Stimulated activated CD4-positive, alpha-beta T cell treated with anti-CD3 and anti-CD28 coated beads, Interleukin-1b, Interleukin-23, amount 100 ng/mL, for 24 hours (primary cell): ENCODE measurements around the gene RNF150.

Experiments used
- DNase-seq, 4 experiments: peaks; one replicate each; pipeline ENCODE4 v3.0.0-alpha.2; 2020; ENCODE audit warnings: low read depth in 4 of 4, low spot score in 1 of 4

Gene RNF150

DNA sequence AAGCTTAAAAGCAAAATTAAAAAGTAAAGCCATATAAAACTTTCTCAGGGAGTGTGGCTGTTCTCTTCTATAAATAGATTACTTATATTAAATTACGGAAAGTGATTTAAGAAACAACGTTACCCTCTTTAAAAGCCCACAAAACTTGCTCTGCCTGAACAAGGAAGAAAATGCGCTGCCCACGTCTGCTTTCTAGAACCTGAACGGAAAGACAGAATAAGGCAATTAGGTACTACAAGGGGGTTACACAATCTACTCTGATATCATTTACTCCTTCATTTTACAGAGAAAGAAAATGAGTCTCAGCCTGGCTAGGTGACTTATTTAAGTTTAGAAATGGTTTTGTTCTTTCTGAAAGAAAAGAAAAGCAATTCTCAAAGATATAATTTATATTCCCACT lies 147.2 kb downstream of the RNF150 start:
- no peak for DNase-seq

DNA sequence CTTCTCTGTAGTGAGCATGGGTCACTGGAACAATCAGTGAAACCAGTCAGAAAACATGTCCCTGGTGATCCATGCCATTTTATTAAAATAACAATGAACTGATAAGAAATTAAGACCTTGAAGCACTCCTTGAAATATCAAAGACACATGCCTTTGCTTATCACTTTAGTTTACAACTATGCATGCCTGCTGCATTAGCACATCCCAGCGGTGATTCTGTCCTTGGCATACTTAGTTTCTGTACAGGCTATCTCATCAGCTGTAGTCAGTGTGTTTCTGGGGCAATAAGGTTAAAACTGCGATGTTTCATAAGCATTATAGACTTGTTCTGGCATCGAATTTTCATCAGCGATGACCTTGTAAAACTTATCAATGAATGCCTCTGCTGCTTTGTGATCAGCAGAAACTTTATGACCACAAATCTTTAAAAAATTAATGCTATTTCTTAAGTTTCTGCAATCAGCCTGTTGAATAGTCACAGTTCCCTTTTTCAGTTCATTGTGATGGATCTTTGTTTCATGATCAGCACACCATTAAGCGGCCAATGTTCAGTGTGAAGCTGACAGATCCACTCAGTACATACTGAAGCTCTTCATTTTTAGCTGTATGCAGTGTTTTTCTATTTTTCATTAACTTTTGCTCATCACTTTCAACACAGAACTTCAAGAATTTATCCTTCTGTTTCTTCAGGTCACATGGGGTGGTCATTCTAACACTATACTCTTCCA lies 150.5 kb downstream of the RNF150 start:
- no peak for DNase-seq

DNA sequence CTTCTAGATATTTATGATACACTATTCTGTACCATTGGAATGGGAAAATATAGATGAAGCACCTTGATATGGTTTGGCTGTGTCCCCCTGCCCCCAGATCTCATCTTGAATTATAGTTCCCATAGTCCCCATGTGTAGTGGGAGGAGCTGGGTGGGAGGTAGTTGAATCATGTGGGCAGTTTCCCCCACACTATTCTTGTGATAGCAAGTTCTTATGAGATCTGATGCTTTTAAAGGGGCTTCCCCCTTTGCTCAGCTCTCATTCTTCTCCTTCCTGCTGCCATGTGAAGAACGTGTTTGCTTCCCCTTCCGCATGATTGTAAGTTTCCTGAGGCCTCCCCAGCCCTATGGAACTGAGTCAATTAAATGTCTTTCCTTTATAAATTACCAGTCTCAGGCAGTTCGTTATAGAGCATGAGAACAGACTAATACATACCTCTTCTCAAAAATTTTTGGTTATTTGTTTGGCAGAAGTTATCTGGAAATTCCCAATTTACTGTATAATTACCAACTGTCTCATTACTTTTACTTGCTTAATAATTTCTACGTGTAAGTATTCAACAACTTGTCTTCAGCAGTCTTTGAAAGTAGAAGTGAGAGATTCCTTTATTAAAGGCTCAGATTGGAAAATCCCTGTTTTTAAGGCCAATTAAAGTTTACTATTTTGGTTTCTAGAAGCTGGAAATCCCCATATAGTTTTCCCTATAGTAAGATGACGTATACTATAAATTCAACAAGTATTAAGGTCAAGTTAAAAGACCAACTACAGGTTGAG lies 152.7 kb downstream of the RNF150 start:
- no peak for DNase-seq

DNA sequence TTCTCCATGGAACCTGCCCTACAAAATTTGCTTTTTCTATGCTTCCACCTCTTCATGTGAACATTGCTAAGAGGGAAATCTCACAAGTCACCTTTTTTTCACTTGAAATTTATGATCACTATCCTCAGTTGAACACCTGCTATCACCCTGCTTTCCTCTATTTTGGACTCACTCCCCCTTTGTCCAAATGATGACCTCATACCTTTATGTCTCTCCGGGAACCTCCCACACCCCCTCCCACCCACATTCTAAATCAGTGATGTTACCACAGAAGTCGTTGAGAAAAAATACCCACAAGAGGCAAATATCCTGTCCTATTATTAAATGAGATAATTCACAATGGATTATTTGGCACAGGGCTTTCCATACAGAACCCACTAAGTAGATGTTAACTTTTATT lies 156.5 kb downstream of the RNF150 start:
- DNase-seq: no peak

DNA sequence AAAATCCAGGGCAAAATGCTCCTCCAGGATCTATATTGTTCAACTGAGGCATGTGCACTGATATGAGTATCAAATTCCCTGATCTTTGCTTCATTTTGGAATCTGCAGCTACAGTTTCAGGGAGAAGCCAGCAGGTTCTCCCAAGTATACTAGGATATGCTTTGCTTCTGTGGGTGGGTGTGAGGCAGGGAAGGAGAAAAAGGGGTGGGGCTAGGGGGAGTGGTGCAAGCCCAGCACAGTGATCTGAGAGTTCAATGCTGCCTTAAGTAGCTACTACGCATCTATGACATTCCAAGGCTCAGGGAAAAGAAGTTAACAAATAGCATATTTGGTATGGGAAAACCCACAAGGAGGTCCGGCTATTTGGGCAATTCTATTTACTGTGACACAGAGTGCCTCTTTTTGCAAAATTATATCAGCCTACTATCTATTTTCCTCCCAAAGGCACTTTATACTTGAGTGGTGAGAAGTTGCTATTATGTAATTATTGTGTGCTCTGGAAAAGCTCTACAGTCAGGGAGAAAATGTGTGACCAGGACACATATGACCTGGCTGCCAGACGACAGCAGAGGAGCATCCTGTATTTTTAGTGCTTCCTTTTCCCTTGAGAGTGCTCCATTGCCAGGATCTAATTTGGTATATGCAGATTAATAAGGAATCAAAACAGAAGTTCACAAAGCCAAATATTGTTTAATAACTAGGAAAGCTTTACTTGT lies 162.0 kb downstream of the RNF150 start:
- no peak for DNase-seq

DNA sequence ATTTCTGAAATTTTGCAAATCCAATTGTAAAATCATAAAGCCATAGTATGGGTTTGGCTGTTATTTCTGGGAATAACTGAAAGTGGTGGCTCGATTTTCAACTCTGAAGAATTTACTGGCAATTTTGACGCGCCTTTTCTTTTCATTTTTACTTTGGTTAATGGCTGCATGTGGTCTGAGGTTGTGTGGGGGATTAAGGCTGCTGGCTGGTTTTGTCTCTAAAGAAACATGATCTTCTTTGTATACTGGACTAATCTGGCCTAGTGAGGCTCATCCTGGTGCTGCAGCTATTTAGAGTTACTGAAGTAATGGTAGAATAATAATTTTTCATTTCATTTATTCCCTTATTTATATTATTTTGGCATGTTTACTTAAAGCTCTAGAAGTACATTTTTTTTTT lies 164.0 kb downstream of the RNF150 start:
- DNase-seq: no peak

DNA sequence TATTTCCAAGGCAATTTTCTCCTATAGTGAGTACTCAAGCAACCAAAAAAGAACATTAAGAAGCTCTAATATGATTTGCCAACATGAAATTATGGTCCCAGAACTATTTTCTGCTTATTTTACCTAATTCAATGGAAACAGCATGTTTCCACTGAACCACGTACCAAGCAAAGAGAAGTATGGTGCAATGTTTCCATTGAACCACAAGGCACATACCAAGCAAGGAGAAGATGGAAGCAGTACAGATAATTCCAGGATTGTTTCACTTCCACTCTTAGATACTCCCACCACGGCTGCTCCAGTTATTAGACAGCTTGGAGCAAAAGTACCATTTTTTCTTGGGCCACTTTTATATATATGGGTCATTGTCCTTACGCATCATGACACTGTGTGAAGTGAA lies 164.9 kb downstream of the RNF150 start:
- DNase-seq: no peak

DNA sequence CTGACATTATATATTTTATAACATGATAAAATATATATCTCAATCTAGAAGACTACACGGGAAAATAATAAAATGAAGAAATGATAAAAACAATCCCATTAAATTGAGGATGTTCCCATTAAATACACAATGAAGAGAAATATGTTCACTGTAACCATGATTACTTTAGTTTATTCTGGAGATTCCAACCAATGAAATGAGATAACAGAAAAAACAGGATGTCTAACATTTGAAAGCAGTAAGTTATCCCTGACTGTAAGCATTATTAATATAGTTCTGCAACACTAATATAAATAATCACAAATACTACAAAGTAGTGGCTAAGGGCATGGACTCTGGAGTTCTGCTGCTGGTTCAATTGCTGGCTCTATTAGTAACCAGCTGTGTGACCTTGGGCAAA lies 169.4 kb downstream of the RNF150 start:
- DNase-seq: no peak

DNA sequence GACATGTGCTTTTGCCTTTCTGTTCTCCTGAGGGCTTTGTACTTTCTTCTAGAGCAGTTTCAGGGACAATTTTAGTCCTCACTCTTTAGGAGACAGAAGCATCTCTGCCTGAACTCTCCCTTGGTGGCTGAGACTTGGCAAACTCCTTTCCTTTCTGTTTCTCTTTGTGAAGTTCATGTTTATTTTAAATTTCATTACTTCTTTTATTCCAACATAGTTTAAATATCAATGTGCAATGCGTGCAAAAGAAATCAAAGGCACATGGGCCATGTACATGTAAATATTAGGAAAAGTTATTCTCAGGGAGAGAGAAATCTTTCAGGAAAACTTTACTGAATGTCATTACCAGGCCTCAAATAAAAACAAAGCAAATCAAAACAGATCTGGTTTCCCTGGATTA lies 177.6 kb downstream of the RNF150 start:
- no peak for DNase-seq

DNA sequence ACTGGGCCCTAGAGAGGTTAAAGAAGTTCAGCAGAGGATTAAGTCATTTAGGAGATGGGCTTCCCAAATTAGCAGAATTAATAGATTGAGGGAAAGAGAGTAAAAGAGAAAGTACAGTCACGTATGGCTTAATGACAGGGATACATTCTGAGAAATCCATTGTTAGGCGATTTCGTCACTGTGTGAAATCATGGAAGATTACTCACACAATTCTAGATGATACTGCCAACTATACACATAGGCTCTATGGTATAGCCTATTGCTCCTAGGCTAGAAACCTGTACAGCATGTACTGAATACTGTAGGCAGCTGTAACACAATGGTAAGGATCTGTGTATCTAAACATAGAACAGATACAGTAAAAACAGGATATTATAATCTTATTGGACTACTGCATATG lies 180.6 kb downstream of the RNF150 start:
- no peak for DNase-seq

DNA sequence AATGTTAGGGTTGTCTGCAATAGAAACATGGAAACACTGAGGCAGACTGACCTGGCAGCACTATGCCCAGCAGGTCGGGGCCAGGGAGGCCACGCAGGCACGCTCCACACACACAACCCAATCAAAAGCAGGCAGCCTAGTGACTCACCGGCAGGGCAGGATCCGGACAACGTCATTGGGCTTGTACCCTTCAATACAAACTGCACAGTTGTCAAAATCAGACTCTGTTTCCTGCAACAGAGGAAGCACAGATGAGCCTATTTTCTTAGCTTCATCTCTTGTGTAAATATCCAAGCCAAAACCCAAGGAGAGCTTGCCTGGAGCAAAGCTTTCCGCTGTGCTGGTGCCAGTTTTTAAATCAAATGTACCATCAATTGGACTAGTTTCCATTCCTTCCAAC lies 185.8 kb downstream of the RNF150 start:
- no peak for DNase-seq

DNA sequence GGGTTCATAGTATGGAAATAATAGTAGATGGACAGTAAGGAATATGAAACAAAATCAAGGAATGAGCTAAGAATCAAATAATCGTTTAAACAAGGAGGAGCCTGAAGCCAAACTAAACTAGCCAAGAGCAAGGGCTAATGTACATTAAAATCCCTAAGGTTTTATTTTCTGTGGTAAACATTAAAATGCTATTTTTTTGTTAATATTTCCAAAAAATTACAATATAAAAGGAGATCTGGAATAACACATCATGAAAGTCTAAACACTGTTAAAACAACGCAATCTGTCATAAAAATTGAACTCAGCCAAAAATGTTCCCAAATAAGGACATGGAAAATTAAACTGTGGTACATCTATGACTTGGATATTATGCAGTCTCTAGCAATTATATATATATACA lies 188.2 kb downstream of the RNF150 start:
- DNase-seq: no peak

DNA sequence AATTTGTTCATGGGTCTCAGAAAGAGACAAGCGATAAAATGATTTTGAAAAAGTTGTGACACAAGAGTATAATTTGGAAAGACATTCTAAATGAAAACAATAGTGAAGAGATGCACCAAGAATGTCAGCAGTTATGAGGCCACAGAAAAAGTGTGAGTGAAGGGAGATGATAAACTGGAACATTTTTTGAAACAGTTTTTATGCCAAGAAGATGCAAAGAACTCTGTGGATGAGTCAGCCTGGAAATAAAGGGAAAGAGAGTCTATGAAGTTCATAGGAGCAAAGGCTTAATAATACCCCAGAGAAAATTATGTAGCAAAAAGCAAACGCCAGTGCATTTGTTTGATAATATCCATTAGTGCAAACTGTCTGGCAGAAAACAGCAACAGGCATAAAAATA lies 188.7 kb downstream of the RNF150 start:
- DNase-seq: no peak

DNA sequence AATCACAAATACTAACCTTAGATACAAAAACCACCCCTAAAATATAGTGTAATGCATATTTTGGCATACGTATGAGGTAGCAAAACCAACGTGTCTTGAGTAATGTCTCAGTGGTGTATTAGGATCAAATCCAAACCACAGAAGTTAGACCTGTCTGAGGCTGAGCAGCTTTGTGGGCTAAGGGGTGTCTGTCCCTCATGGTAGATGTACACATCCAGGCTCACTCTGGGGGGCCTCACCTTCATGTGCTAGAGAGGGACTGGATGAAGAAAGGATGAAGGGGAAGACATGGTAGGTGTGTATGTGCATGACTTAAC lies 189.1 kb downstream of the RNF150 start:
- no peak for DNase-seq

DNA sequence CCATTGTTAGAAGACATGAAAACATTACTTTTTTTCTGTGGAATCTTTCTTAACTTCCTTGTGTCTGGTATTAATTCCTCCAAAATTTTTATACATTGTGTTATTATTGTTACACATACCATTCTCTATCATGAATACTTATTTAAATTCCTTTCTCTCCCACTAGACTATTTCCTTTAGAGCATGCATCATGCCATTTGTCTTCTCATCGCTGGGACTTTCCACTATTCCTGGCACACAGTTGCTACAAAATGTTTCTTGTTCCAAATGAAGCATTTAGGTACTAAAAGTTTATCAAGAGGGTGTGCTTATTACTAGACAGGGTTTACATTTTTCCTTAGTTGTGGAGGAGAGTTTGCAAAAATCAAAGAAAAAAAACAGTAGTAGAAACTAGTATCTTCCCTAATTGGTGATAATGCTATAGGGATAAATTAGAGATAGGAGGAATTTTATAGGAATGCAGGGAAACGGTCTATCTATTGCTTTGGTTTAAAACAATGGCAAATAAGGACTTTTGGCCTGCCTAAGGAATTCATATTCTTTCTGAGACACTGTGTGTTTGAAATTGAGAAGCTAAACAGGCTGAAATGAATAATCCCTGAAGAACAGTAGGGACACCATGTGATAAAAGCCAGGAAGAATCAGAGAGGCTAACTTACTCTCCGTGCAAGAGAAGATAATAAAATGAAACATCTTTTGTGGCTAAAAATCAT lies 189.6 kb downstream of the RNF150 start:
- no peak for DNase-seq

DNA sequence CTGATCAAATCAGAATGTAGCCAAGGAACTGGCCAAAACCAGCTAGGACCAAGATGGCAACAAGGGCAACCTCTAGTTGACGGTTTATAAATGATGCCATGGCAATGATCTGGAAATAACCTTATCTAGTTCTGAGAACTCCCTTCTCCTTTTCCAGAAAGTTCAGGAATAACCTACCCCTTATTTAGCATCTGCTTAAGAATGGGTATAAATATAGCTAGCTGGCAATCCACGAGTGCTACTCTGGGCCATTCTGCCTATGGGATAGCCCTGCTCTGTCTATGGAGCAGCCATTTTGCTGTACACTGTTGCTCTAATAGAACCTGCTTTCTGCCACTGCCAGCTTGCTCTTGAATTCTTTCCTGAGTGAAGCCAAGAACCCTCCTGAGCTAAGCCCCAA lies 192.7 kb downstream of the RNF150 start:
- DNase-seq: no peak

DNA sequence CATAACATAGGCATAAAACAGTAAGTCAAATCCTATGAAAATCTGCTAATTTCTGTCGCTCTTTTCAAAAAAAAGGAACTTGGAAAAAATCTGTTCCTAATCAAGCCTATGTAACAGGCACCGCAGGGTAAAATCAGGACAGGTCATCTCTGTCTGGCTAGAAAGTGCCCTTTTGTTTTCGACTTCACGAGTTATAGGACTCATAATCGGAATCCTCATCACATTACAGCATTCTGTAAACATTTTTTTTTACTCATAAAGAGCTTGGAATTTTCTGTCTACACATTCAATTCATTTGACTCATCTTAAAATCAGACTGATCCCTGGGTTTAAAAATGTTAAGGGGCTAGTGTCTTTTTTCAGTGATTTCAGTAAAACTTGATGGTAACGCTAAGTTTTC lies 195.4 kb downstream of the RNF150 start:
- DNase-seq: no peak

DNA sequence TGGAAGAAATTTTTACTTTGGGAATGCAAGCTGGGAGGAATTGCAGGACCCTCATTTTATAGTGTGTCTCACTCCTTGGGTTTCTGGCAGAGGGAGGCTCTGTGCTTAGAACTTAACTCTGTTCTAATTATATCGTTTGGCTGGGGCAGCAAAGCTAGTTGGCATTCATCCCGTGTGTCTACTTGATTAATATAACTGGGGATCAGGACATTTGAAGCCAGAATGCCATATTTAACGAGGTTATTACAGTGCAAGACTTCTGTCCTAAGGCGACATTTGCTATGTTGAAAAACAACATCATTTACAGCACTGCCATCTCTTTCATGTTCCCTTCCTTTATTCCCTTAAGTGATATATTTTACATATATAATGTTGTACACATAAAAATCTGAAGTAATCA lies 198.0 kb downstream of the RNF150 start:
- DNase-seq: no peak

DNA sequence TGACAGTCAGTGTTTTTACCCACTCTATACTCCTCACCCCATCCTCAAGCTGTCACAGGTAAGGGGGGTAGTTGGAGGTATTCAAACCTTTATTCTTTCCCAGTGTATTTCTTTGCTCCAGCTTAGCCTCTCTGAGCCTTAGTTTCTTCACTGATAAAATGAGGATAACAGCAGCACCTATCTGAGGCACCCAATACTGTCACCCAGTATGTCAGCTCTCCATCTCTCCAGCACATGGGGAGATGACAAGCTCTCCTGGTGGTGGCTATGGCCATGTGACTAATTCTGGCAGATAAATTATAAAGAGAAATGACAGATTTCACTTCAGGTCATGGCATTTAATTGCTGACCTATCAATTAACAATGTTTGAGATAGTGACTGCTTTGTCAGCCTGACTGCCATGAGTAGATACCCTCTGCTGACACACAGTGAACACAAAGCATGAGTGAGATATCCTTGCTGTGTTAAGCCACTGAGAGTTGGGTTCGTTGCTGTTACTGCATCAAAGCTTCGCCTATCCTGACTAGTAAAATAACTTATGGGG lies 200.7 kb downstream of the RNF150 start:
- DNase-seq: no peak

DNA sequence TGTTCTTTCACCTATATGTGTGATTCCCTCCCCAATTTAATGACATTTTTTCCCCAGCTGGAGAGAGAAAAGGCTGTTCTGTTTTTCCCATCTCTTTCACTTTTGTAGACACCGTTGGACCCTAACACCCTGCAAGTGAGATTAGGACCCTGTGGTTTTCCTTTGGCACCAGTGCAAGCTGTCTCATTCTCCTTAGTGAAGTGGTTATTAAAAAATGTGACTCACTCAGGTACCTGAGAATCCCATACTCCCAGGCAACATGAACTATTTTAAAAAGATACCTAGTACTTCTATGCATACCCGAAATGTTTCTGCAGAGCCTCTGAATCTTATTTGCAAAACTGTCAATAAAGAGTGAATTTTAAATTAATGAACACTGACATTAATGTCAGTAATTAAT lies 201.4 kb downstream of the RNF150 start:
- DNase-seq: no peak

DNA sequence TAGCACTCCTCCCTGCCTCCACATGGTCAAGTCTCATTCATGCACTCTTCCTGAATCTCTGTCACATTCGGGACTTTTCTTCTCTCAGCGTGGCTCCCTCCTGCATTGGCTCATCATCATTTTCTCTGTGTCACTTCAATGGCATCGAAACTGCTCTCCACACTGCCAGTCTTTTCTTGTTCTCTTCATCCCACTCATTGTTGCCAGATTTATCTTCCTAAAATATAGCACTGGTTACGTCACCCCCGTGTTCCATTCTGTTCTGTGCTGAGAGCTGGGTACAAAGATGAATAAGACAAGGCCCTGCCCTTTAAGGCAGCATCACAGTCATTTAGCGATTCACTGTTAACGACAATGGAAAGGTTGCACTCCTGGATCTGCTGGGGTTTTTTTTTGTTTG lies 202.7 kb downstream of the RNF150 start:
- no peak for DNase-seq

DNA sequence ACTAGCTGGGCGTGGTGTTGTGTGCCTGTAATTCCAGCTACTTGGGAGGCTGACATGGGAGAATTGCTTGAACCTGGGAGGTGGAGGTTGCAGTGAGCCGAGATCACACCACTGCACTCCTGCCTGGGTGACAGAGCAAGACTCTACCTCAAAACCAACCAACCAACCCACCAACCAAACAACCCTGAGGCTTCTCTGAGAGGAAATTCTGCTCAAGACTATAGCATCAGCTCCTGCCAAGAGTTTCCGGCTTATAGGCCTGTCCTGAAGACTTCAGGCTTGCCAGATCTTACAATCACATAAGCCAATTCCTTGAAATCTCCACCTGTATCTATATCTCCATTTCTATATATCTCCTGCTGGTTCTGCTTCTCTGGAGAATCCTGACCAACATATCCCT lies 203.3 kb downstream of the RNF150 start:
- DNase-seq: no peak
